H9 (cell line): Measurements from ENCODE around the gene LAYN. TPM values are rescaled to one million over a fixed set of nuclear protein-coding genes. Genes with fewer than 3 reads are reported as not detected.

Source experiments
- DNase-seq: peaks from one replicate; pipeline ENCODE4 v3.0.0-alpha.2; 2017
- H2AFZ ChIP-seq: one replicate; pipeline ENCODE4 v1.6.1; 2013; ENCODE audit warnings: mild to moderate bottlenecking, low read length, control low read depth, moderate library complexity
- H2AK5ac ChIP-seq: 2 replicates; pipeline ENCODE4 v1.6.1; 2013; ENCODE audit warnings: low read length, control low read depth, mixed read lengths; ENCODE audit not compliant: insufficient read length
- H2BK120ac ChIP-seq: one replicate; pipeline ENCODE4 v1.6.1; 2013; ENCODE audit warnings: low read depth, mild to moderate bottlenecking, low read length, control low read depth, inconsistent platforms; ENCODE audit not compliant: poor library complexity, severe bottlenecking
- H2BK12ac ChIP-seq: 2 replicates; pipeline ENCODE4 v1.6.1; 2013; ENCODE audit warnings: low read length, control low read depth, mixed read lengths, low read depth; ENCODE audit not compliant: insufficient read length
- H2BK15ac ChIP-seq: 2 replicates; pipeline ENCODE4 v1.6.1; 2013; ENCODE audit warnings: low read depth, low read length, control low read depth
- H2BK20ac ChIP-seq: one replicate; pipeline ENCODE4 v1.6.1; 2013; ENCODE audit warnings: low read depth, mild to moderate bottlenecking, low read length, control low read depth, inconsistent platforms; ENCODE audit not compliant: poor library complexity, severe bottlenecking
- H2BK5ac ChIP-seq: 2 replicates; pipeline ENCODE4 v1.6.1; 2013; ENCODE audit warnings: low read length, control low read depth, mixed read lengths; ENCODE audit not compliant: insufficient read length
- H3K14ac ChIP-seq: 2 replicates; pipeline ENCODE4 v1.6.1; 2013; ENCODE audit warnings: low read length, control low read depth; ENCODE audit not compliant: insufficient read depth
- H3K18ac ChIP-seq: 2 replicates; pipeline ENCODE4 v1.6.1; 2013; ENCODE audit warnings: low read depth, mild to moderate bottlenecking, mixed read lengths, low read length, control low read depth; ENCODE audit not compliant: insufficient read length
- H3K23ac ChIP-seq: 2 replicates; pipeline ENCODE4 v1.6.1; 2013; ENCODE audit warnings: low read length, control low read depth, mixed read lengths, low read depth; ENCODE audit not compliant: insufficient read length
- H3K23me2 ChIP-seq: 2 replicates; pipeline ENCODE4 v1.6.1; 2013; ENCODE audit warnings: low read depth, mild to moderate bottlenecking, mixed read lengths, low read length, control low read depth; ENCODE audit not compliant: insufficient read length, poor library complexity, severe bottlenecking
- H3K27ac ChIP-seq: 2 replicates; pipeline ENCODE4 v1.5.1; 2013; ENCODE audit warnings: low read length, control low read depth, mixed read lengths, low read depth; ENCODE audit not compliant: insufficient read length
- H3K27me3 ChIP-seq: 2 replicates; pipeline ENCODE4 v1.6.1; 2013; ENCODE audit warnings: low read length, control low read depth, inconsistent platforms; ENCODE audit not compliant: insufficient read depth
- H3K4ac ChIP-seq: 2 replicates; pipeline ENCODE4 v1.6.1; 2013; ENCODE audit warnings: low read depth, mild to moderate bottlenecking, control low read depth, inconsistent platforms, low read length, moderate library complexity
- H3K4me1 ChIP-seq: 2 replicates; pipeline ENCODE4 v1.6.1; 2013; ENCODE audit warnings: low read length, control low read depth, inconsistent platforms; ENCODE audit not compliant: insufficient read depth
- H3K4me2 ChIP-seq: 2 replicates; pipeline ENCODE4 v1.6.1; 2013; ENCODE audit warnings: low read length, control low read depth, mixed read lengths; ENCODE audit not compliant: insufficient read length, insufficient read depth
- H3K56ac ChIP-seq: 2 replicates; pipeline ENCODE4 v1.6.1; 2013; ENCODE audit warnings: low read depth, mild to moderate bottlenecking, mixed read lengths, low read length, control low read depth; ENCODE audit not compliant: insufficient read length
- H3K79me1 ChIP-seq: 2 replicates; pipeline ENCODE4 v1.6.1; 2013; ENCODE audit warnings: low read depth, mild to moderate bottlenecking, moderate library complexity, low read length, control low read depth, inconsistent platforms; ENCODE audit not compliant: insufficient read depth, poor library complexity, severe bottlenecking
- H3K79me2 ChIP-seq: 2 replicates; pipeline ENCODE4 v1.6.1; 2013; ENCODE audit warnings: low read length, control low read depth, inconsistent platforms; ENCODE audit not compliant: insufficient read depth
- H3K9ac ChIP-seq: 2 replicates; pipeline ENCODE4 v1.6.1; 2013; ENCODE audit warnings: low read length, control low read depth, mixed read lengths; ENCODE audit not compliant: insufficient read length; ENCODE audit errors: extremely low read depth
- H3K9me3 ChIP-seq: one replicate; pipeline ENCODE4 v1.6.1; 2013; ENCODE audit warnings: low read depth, low read length, inconsistent platforms; ENCODE audit not compliant: control insufficient read depth
- H3T11ph ChIP-seq: one replicate; pipeline ENCODE4 v1.6.1; 2013; ENCODE audit warnings: mild to moderate bottlenecking, low read length, control low read depth, inconsistent platforms
- H4K20me1 ChIP-seq: one replicate; pipeline ENCODE4 v1.6.1; 2013; ENCODE audit not compliant: control insufficient read depth, insufficient read length, insufficient read depth
- H4K5ac ChIP-seq: 2 replicates; pipeline ENCODE4 v1.6.1; 2013; ENCODE audit warnings: low read depth, mild to moderate bottlenecking, mixed read lengths, low read length, control low read depth; ENCODE audit not compliant: insufficient read length
- H4K8ac ChIP-seq: replicated peaks from 2 replicates; pipeline ENCODE4 v1.6.1; 2013; ENCODE audit warnings: low read length, control low read depth, mixed read lengths, low read depth; ENCODE audit not compliant: insufficient read length
- H4K91ac ChIP-seq: 2 replicates; pipeline ENCODE4 v1.6.1; 2013; ENCODE audit warnings: low read depth, mild to moderate bottlenecking, moderate library complexity, mixed read lengths, low read length, control low read depth; ENCODE audit not compliant: insufficient read length
- H3K27ac Mint-ChIP-seq, 3 experiments: 2 replicates in 2 of 3; 3 replicates in 1 of 3; pipeline ENCODE4 v1.8.0; 2020 to 2021; ENCODE audit warnings: mixed read lengths in 3 of 3, mild to moderate bottlenecking in 1 of 3, moderate library complexity in 1 of 3
- H3K27me3 Mint-ChIP-seq: 2 replicates; pipeline ENCODE4 v1.8.0; 2021; ENCODE audit warnings: low read depth, mild to moderate bottlenecking, moderate library complexity, mixed read lengths
- H3K36me3 Mint-ChIP-seq, 3 experiments: 2 replicates in 2 of 3; 3 replicates in 1 of 3; pipeline ENCODE4 v1.8.0; 2020 to 2021; ENCODE audit warnings: low read depth in 3 of 3, mixed read lengths in 3 of 3; ENCODE audit not compliant: insufficient read depth in 1 of 3
- H3K4me1 Mint-ChIP-seq, 2 experiments: 2 replicates each; pipeline ENCODE4 v1.8.0; 2020; ENCODE audit warnings: mixed read lengths in 2 of 2
- H3K4me3 Mint-ChIP-seq, 2 experiments: 2 replicates in 1 of 2; 3 replicates in 1 of 2; pipeline ENCODE4 v1.8.0; 2020 to 2021; ENCODE audit warnings: mild to moderate bottlenecking in 2 of 2, mixed read lengths in 2 of 2, moderate library complexity in 1 of 2
- H3K9me3 Mint-ChIP-seq, 2 experiments: 2 replicates in 1 of 2; 3 replicates in 1 of 2; pipeline ENCODE4 v1.8.0; 2020; ENCODE audit warnings: mild to moderate bottlenecking in 2 of 2, mixed read lengths in 2 of 2, moderate library complexity in 1 of 2
- WGBS: extraction: QIAGEN DNeasy Blood & Tissue Kit; methylation state at CpG from one replicate; pipeline ENCODE4 v1.1.7; 2013; ENCODE audit warnings: missing lambda C conversion rate, low lambda C conversion rate, mixed read lengths; ENCODE audit not compliant: insufficient read length; ENCODE audit errors: extremely low coverage; 5-methylcytosine and 5-hydroxymethylcytosine counted together
- total RNA-seq: library from RNA; stranded (reverse); gene quantifications from 2 replicates; pipeline ENCODE4 v1.2.1, GENCODE V29; 2021
- TF ChIP-seq, protein P1 (sequence below): fragments of 200-600 bp; sonication (generic); conservative IDR thresholded peaks from 3 replicates; pipeline ENCODE4 v1.8.0; 2021; ENCODE audit warnings: antibody characterized with exemption, mild to moderate bottlenecking

Gene LAYN
- total RNA-seq, 1 experiment from 2014 or later: 3.1 TPM

DNA sequence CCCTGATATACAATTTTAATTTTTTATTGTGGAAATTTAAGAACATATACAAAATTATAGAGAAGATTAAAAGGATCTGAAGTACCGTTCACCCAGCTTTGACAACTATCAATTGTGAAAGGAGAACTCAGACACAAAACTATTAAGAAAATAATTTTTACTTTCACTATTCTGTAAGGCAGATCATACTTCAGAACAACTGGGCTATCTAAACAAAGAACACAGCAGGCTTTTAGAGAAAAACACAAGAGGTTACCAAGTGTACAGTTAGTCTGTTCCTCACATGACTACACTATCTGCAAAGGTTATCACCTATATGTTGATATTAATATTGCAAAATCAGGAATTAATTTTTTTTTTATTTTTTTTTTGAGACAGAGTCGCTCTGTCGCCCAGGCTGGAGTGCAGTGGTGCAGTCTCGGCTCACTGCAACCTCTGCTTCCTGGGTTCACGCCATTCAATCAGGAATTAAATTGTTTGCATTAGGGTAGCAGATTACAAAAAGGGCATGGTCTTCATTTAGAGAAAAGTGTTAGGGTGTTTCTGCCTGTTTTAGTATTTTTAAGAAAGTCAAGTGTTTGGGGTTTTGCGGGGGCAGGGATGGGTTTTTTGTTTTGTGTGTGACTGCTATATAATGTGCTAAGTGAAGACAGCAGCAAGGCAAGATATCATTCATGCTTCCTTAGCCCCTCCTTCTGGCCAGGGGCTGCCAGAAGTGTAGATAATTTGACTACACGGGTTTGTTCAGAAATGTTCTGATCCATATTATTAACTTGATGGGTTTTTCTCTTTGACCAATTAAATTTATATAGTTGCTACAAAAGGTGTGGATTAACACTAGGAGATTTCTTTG lies 34.1 kb downstream of the LAYN start:
- Histone ChIP-seq H4K5ac (no peak overlapping the region), H3K23me2 (no peaks in the 10 kb centered on the region), H2BK12ac (no peak overlapping the region), H3K18ac (no peak overlapping the region), H3T11ph (no peak overlapping the region), H3K9me3 (no peaks in the 10 kb centered on the region), H2BK15ac (no peak overlapping the region), H3K4me2 (no peak overlapping the region), H2AK5ac (no peak overlapping the region), H3K27me3 (no peaks in the 10 kb centered on the region), H3K79me1 (no peaks in the 10 kb centered on the region), H2BK5ac (no peak overlapping the region), H2AFZ (no peak overlapping the region), H2BK20ac (no peak overlapping the region), H3K4me1 (no peaks in the 10 kb centered on the region), H3K27ac (no peak overlapping the region), H3K56ac (no peak overlapping the region), H3K23ac (no peak overlapping the region), H3K79me2 (no peaks in the 10 kb centered on the region), H3K9ac (no peak overlapping the region), H3K4ac (no peak overlapping the region), H3K14ac (no peak overlapping the region), H4K20me1 (no peaks in the 10 kb centered on the region), H4K8ac (no peak overlapping the region), H4K91ac (no peak overlapping the region), H2BK120ac (no peak overlapping the region)
- Mint-ChIP-seq H3K27ac (no peak overlapping the region), H3K27me3 (no peaks in the 10 kb centered on the region), H3K4me1 (peaks cover 4 to 8% of the 10 kb centered on the region in 2 experiments), H3K36me3 (no peaks in the 10 kb centered on the region), H3K4me3 (no peak overlapping the region), H3K9me3 (no peaks in the 10 kb centered on the region)
- DNase-seq: no peak
- WGBS: no CpG with 5 or more reads among the region's 7 CpGs
- TF ChIP-seq, protein P1, sequence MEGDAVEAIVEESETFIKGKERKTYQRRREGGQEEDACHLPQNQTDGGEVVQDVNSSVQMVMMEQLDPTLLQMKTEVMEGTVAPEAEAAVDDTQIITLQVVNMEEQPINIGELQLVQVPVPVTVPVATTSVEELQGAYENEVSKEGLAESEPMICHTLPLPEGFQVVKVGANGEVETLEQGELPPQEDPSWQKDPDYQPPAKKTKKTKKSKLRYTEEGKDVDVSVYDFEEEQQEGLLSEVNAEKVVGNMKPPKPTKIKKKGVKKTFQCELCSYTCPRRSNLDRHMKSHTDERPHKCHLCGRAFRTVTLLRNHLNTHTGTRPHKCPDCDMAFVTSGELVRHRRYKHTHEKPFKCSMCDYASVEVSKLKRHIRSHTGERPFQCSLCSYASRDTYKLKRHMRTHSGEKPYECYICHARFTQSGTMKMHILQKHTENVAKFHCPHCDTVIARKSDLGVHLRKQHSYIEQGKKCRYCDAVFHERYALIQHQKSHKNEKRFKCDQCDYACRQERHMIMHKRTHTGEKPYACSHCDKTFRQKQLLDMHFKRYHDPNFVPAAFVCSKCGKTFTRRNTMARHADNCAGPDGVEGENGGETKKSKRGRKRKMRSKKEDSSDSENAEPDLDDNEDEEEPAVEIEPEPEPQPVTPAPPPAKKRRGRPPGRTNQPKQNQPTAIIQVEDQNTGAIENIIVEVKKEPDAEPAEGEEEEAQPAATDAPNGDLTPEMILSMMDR: no peak; the same call in 2 of the 3 replicates
